BJ (cell line): ENCODE results near the gene ZNF185. TPM values are rescaled to one million over a fixed set of nuclear protein-coding genes. Genes with fewer than 3 reads are reported as not detected.
"Not testable (repeated sequence)": the region's sequence is repeated elsewhere in the genome, so short reads cannot be mapped to it uniquely, and the experiment has no call there.

Experiments used
- CTCF ChIA-PET: fragments of 350-600 bp; formaldehyde crosslinking; extraction: SDS; loops from one replicate; lab custom pipeline; 2021; ENCODE audit warnings: antibody characterized with exemption, inconsistent platforms; lab: Yijun Ruan, JAX
- POLR2A ChIA-PET: fragments of 300-600 bp; sonication (Branson Sonifier 250); formaldehyde crosslinking; extraction: SDS; loops from one replicate; lab custom pipeline; 2021; ENCODE audit warnings: antibody characterized with exemption; lab: Charles Lee
- DNase-seq: peaks from one replicate; pipeline ENCODE4 v3.0.0-alpha.2; 2011; ENCODE audit warnings: low read depth
- H3K27me3 ChIP-seq: 2 replicates; pipeline ENCODE4 v1.6.0; 2011; ENCODE audit warnings: low read length; ENCODE audit not compliant: control insufficient read depth, insufficient read depth
- H3K36me3 ChIP-seq: 2 replicates; pipeline ENCODE4 v1.5.1; 2011; ENCODE audit warnings: low read length; ENCODE audit not compliant: control insufficient read depth, insufficient read depth
- H3K4me3 ChIP-seq: 2 replicates; pipeline ENCODE4 v1.5.1; 2011; ENCODE audit warnings: low read depth, mild to moderate bottlenecking, control low read depth, low read length
- polyA plus RNA-seq: library from polyadenylated mRNA; depleted of rRNA; stranded (reverse); fragments of >200 nt; gene quantifications from 2 replicates; pipeline ENCODE4 v1.2.3, GENCODE V29; 2011
- TF ChIP-seq, protein P1 (sequence below): IDR thresholded peaks from 2 replicates; pipeline ENCODE4 v1.5.1; 2011; ENCODE audit warnings: low read depth, mild to moderate bottlenecking, control low read depth, inconsistent platforms, low read length, moderate library complexity; ENCODE audit not compliant: insufficient read depth

ZNF185 gene
- polyA plus RNA-seq, 1 experiment: 8.3 TPM

DNA sequence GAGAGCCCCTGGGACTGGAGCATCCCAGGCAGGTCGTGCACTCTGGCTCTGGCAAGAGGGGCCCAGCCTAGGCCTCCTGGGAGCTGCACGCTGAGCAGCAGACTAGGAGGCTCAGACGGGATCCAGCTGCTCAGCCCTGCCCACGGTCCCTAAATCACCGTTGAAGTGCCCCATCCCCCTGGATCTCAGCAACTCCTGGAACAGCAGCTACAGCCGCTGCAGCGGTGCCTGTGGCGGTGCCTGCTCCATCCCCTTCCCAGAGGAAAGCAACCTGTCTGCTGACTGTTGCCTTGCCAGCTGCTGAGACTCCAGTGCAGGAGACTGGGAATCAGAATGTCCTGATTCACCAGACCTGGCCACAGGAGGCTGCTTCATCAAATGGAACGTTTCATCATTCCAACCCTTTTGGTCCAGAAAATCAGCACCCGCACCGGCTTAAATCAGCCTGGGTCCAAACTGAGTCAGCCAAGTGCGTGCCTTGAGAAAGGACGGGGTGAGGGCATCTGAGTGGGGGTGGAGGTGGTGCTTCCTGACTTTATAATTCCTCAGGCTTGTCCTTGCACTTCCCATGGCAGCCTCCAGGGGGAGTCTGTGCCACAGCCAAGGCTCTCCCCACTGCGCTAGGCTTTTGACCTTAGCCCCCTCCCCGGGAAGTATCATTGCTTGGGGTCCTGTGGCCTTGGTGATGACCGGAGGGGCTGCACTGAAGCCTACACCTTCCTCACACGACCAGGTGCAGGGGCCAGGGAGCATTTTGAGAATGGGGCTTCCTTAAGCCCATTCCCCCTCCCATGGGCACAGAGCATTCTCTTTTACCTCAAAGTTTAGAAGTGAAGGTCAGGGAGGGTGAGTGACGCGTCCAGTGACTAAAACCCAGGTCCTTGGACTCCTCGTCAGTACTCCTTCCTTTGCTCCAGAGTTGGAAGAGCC, 6.5 kb downstream of the ZNF185 start:
- ChIA-PET POLR2A (no interaction called here), CTCF (interaction anchor here (0.8 to 1.6 kb wide), 6 partner anchors 8 to 22 kb away, joined by 3 read pairs; no protein-coding TSS in a partner anchor)
- Histone ChIP-seq H3K27me3 (no peaks in the 10 kb centered on the region), H3K4me3 (no peak overlapping the region), H3K36me3 (no peaks in the 10 kb centered on the region)
- TF ChIP-seq, protein P1, sequence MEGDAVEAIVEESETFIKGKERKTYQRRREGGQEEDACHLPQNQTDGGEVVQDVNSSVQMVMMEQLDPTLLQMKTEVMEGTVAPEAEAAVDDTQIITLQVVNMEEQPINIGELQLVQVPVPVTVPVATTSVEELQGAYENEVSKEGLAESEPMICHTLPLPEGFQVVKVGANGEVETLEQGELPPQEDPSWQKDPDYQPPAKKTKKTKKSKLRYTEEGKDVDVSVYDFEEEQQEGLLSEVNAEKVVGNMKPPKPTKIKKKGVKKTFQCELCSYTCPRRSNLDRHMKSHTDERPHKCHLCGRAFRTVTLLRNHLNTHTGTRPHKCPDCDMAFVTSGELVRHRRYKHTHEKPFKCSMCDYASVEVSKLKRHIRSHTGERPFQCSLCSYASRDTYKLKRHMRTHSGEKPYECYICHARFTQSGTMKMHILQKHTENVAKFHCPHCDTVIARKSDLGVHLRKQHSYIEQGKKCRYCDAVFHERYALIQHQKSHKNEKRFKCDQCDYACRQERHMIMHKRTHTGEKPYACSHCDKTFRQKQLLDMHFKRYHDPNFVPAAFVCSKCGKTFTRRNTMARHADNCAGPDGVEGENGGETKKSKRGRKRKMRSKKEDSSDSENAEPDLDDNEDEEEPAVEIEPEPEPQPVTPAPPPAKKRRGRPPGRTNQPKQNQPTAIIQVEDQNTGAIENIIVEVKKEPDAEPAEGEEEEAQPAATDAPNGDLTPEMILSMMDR: peak; percentile 81
- no peak for DNase-seq

DNA sequence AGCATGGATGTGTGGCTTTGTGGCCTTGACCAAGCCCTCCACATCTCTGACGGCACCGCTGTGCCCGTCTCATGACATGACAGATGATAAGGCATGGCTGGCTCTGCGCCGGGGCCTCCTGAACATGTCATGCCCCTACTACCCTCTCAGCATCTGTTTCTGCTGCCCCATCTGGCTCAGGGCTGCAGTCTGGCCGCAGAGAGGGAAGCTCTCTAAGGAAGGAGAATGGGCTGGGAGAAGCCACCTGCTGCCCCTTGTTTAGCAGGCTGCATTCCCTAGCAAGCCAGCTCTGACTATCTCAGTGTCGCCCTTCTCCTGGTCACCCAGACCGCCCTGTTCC, 7.2 kb downstream of the ZNF185 start:
- DNase-seq: no peak
- POLR2A ChIA-PET: no interaction called here
- TF ChIP-seq, protein P1: no peak
- Histone ChIP-seq H3K4me3 (no peak overlapping the region), H3K27me3 (no peaks in the 10 kb centered on the region), H3K36me3 (no peaks in the 10 kb centered on the region)
- CTCF ChIA-PET: interaction anchor here (0.8 to 2.0 kb wide), 3 partner anchors 10 to 21 kb away, joined by 3 to 12 read pairs (median 3); no protein-coding TSS in a partner anchor

DNA sequence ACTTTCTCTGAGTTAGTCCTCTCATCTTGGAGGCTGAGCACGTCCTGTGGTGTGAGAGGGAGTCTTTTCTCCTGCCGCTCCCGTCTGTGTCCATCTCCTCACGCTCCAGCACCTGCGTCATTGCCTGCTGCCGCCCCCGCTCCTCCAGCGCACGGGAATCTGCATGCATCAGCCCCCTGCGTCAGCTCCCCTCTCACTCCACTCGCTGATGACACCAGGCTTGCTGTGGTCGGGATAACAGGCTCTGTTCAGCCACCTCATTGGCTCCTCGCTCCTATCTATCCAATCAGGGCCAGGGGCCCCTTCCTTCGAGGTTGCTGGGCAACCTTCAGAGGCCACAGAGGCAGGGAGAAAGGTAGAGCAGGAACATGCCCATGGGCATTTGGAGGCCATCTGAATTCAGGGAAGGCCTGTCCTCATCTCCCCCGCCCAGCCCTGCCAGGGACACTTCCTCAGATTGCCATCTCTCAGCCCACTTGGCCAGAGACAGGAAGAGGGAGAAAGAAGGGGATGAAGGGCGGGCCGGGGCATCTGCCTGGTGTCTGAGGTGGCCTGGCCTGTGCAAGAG, 9.3 kb downstream of the ZNF185 start:
- TF ChIP-seq, protein P1: no peak
- no peaks in the 10 kb centered on the region for H3K36me3 ChIP-seq
- no peaks in the 10 kb centered on the region for H3K27me3 ChIP-seq
- H3K4me3 ChIP-seq: no peak overlapping the region
- POLR2A ChIA-PET: no interaction called here
- no peak for DNase-seq
- CTCF ChIA-PET: interaction anchor here (0.9 to 2.0 kb wide), 3 partner anchors 8 to 34 kb away, joined by 3 to 12 read pairs (median 3); no protein-coding TSS in a partner anchor

DNA sequence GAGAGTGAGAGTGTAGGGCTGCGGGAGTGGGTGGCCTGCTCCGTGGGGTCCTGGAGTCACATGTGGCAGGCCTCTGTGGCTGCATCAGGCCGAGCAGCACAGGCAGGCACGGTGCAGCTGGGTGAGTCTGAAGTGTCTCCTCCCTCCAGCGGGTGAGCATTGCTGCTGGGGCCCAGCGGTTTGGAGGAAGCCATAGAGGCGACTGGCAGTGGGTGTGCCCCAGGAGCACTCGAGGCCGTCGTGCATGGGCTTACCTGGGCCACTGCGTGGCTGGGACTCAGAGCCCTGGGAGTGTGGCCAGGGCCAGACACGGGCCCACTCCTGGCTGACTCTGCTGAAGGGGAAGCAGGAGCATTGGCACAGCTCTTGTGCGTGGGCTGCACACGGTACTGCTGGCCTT, 10.6 kb downstream of the ZNF185 start:
- ChIA-PET POLR2A (no interaction called here), CTCF (no interaction called here)
- no peaks in the 10 kb centered on the region for H3K36me3 ChIP-seq
- no peak for DNase-seq
- TF ChIP-seq, protein P1: no peak
- no peak overlapping the region for H3K4me3 ChIP-seq
- H3K27me3 ChIP-seq: no peaks in the 10 kb centered on the region

DNA sequence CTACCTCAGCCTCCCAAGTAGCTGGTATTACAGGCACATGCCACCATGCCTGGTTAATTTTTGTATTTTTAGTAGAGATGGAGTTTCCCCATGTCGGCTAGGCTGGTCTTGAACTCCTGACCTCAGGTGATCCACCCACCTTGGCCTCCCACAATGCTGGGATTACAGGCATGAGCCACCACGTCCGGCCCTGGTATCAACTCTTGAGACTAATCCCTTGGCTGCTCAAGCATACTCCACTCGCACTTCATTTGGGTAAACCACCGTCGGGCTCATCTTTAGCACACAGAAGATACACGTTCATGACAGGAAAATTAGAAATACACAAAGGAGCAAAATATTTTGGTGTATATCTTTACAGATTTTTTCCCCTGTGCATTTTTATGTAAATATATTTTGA, 12.2 kb downstream of the ZNF185 start:
- CTCF ChIA-PET, POLR2A ChIA-PET, H3K36me3 ChIP-seq, H3K27me3 ChIP-seq, DNase-seq, H3K4me3 ChIP-seq: not testable (repeated sequence)
